ENCODE measurements around the gene ASB1. TPM values are rescaled to one million over a fixed set of nuclear protein-coding genes. Genes with fewer than 3 reads are reported as not detected.
A peak's percentile ranks its signal among the peaks of the same experiment; 100 is the strongest.

ASB1 gene
- 1 to 10 TPM; 6.6 to 9.9 TPM for total RNA-seq

- Histone ChIP-seq H3K36me3 (replicated peaks in 1 of 2; ENCODE audit: insufficient read depth in 1 of 2, low read depth in 2 of 2) (no peaks in the 10 kb centered on the region), H3K27me3 (no peaks in the 10 kb centered on the region), H3K4me1 (peaks cover 30% of the 10 kb centered on the region), H3K4me3 (peak within 1 kb of the TSS; percentile 71 to 85), H3K27ac (peak within 1 kb of the TSS; percentile 70 to 93 (median 80)), H3K9me3 (no peaks in the 10 kb centered on the region)
- intact Hi-C loops (cut with DNase I), result no loop called here
- 0% methylated on average over 103 of the region's 104 CpGs; no CpG with 5 or more reads in 1 of the 2 donors for WGBS, 2 donors
- TF ChIP-seq POLR2A (IDR thresholded peaks at IDR 0.05) (peak; percentile 35 to 60 (median 51)), CTCF (IDR thresholded peaks at IDR 0.05) (no peak)
- DNase-seq (peak; percentile 65 to 71 (median 68)), ATAC-seq (peak; percentile 80)
Measured at GRCh38 chr2:238426568-238427434, at the start of gene ASB1. Gene ASB1, plus strand, starts transcription at chr2:238426927. Its CDS starts 144 bp downstream, at chr2:238427071.

GRCh38 chr2:238378230-238379095 is 48.3 kb upstream of the ASB1 start:
- intact Hi-C loops (cut with DNase I), result no loop called here

GRCh38 chr2:238379096-238379810 is 47.5 kb upstream of the ASB1 start:
- Histone ChIP-seq H3K4me1 (peaks cover 26% of the 10 kb centered on the region), H3K9me3 (no peaks in the 10 kb centered on the region), H3K27me3 (no peaks in the 10 kb centered on the region), H3K4me3 (no peak overlapping the region), H3K36me3 (replicated peaks in 1 of 2; ENCODE audit: insufficient read depth in 1 of 2, low read depth in 2 of 2) (no peaks in the 10 kb centered on the region), H3K27ac (peak overlapping the region in 2 of 4 donors; percentile 35 to 49)
- WGBS, 2 donors, result 78 to 83% methylated on average over 15 of the region's 15 CpGs
- ATAC-seq (peak; percentile 86), DNase-seq (peak; percentile 36 to 59 (median 38))
- TF ChIP-seq POLR2A (IDR thresholded peaks at IDR 0.05), result no peak
- TF ChIP-seq CTCF (IDR thresholded peaks at IDR 0.05), result no peak
- intact Hi-C loops (cut with DNase I), result no loop called here

More at GRCh38 chr2:238378230-238379095, 48.3 kb upstream of the ASB1 start:
- TF ChIP-seq POLR2A (IDR thresholded peaks at IDR 0.05) (no peak), CTCF (IDR thresholded peaks at IDR 0.05) (no peak)
- Histone ChIP-seq H3K36me3 (replicated peaks in 1 of 2; ENCODE audit: insufficient read depth in 1 of 2, low read depth in 2 of 2) (no peaks in the 10 kb centered on the region), H3K4me3 (no peak overlapping the region), H3K27me3 (no peaks in the 10 kb centered on the region), H3K27ac (peak overlapping the region in 2 of 4 donors; percentile 35 to 49), H3K9me3 (no peaks in the 10 kb centered on the region), H3K4me1 (peaks cover 26% of the 10 kb centered on the region)
- ATAC-seq (no peak), DNase-seq (no peak)
- 86% methylated on average over 11 of the region's 11 CpGs for WGBS, 2 donors

- H3K4me3 ChIP-seq, result no peak overlapping the region
- TF ChIP-seq POLR2A (IDR thresholded peaks at IDR 0.05) (no peak), CTCF (IDR thresholded peaks at IDR 0.05) (no peak)
- 92 to 94% methylated on average over 5 to 7 of the region's 7 CpGs for WGBS, 2 donors
- no peak for DNase-seq
- H3K27me3 ChIP-seq, result no peaks in the 10 kb centered on the region
- ATAC-seq, result no peak
- intact Hi-C loops (cut with DNase I), result no loop called here
- peak overlapping the region in 1 of 4 donors; percentile 43 for H3K27ac ChIP-seq
- no peaks in the 10 kb centered on the region for H3K36me3 ChIP-seq (replicated peaks in 1 of 2; ENCODE audit: insufficient read depth in 1 of 2, low read depth in 2 of 2)
- H3K9me3 ChIP-seq, result no peaks in the 10 kb centered on the region
- peaks cover 26% of the 10 kb centered on the region for H3K4me1 ChIP-seq
Measured at GRCh38 chr2:238380336-238380735, 46.4 kb upstream of the ASB1 start.

Data from body of pancreas (tissue), 4 donors.